Ovary (tissue), 3 donors: Measurements from ENCODE around the gene PIP5K1B.

ENCODE experiments used
- CTCF ChIP-seq, 3 donors: fragments of 450-650 bp in 2 of 3; fragments of 200-600 bp in 1 of 3; IDR thresholded peaks; one replicate each; pipeline versions ENCODE4 v1.5.1 to v1.8.0; 2016 to 2022; ENCODE audit warnings: antibody characterized with exemption in 3 of 3, mild to moderate bottlenecking in 1 of 3
- EP300 ChIP-seq: sonication (generic); formaldehyde crosslinking; IDR thresholded peaks from one replicate; pipeline ENCODE4 v1.6.1; 2017; ENCODE audit warnings: antibody characterized with exemption
- donor health status: DM: no; HTN: no; CAD: no.

DNA sequence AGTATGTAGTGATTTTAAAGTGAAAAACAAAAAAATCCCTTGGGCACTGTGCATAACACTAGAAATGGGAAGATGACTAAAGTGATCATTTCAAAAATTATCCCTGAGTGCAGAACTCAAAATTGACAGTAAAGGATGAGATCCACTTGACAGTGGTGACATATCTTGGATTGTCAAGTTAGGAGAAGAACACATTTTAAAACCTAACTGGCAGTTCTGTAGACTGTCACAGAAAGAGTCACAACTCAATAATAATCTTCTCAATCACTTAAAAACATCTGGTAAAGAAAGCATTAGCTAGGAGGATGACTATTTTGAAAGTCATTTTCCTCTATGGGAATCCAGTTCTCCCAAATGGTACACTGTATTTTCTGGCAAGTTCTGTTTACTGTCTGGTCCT is 127.1 kb downstream of the PIP5K1B start:
- TF ChIP-seq EP300: no peak
- no peak for TF ChIP-seq CTCF (IDR thresholded peaks at IDR 0.05)
